ENCODE data around the gene DDX1.

DDX1 gene

DNA sequence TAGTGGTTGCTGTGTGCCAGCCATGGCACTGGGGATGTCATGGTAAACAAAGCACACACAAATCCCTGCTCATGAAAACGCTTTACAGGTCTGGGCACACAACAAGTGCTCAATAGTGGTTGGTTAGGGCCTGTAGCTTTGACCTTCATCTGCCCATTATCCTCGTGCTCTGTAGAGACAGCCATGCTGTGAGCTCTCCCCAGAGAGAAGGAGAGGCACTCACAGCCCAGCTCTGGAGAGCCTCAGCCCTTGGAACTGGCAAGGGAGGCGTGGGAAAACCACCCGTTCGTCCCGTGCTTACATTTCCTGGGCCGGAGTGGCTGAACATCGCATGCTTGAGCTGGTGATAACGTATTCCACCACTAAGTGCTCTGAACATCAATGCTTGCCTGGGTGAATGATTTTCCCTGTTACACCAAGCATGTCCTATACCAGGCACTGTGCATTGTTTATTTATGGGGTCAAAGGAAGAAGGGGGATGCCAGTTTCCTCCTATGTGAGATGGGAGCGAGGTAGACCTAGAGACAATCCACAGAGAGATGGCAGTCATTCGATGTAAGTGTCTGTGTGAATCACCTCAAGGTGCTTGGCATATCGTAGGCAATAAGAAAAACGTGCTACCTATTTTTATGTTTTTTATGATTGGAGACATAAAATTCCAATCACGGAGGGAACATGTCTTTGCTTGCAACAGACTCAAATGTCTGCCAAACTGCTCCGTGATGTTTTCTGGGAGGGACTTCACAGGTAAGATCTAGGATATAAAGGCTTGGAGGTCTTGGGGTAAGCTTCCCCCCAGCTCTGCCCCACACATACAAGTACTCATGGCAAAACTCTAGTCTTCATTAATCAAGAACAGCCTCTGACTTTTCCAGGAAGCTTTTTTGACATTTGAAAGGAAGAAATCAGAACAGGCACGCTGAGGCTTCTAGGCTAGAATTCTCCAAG lies 75.5 kb downstream of the DDX1 start:
- TF ChIP-seq CTCF (IDR thresholded peaks at IDR 0.05): no peak
- H3K27ac ChIP-seq: no peak overlapping the region

DNA sequence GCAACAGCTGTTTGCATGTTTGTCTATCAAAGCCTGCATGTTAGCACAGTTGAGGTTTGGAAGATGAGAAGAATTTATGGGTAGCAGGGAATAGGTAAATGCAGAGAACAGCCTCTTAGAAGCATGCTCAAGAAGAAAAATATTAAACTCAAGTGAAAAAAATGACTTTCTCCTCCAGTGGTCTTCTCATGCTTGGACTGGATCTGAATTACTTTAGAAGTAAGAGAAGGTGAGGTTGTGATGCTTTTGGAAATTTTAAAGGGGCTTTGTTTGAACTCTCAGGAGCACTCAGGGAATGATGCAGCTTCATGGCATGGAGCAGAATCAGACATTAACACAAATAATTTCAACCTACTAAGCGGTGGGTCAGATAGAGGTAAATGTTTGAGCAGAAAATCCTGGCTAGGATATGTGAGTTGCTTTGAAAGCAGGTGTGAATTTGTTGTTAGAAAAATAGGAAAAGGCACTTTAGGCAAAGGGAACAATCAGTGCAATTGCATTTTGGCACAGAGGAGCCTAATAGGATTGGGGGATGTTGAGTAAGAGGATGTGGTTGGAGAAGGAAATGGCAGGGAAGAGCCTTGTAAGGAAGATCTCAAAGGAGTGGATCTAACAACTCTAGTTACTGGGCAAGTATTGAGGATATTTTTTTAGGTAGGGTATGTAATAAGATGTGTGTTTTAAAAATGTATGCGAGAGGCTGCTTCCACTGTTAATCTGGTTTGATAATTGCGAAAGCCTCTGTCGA lies 76.3 kb downstream of the DDX1 start:
- no peak for TF ChIP-seq CTCF (IDR thresholded peaks at IDR 0.05)
- TF ChIP-seq ZFX (IDR thresholded peaks at IDR 0.05; ENCODE audit: borderline replicate concordance): no peak
- no peak overlapping the region for H3K27ac ChIP-seq

DNA sequence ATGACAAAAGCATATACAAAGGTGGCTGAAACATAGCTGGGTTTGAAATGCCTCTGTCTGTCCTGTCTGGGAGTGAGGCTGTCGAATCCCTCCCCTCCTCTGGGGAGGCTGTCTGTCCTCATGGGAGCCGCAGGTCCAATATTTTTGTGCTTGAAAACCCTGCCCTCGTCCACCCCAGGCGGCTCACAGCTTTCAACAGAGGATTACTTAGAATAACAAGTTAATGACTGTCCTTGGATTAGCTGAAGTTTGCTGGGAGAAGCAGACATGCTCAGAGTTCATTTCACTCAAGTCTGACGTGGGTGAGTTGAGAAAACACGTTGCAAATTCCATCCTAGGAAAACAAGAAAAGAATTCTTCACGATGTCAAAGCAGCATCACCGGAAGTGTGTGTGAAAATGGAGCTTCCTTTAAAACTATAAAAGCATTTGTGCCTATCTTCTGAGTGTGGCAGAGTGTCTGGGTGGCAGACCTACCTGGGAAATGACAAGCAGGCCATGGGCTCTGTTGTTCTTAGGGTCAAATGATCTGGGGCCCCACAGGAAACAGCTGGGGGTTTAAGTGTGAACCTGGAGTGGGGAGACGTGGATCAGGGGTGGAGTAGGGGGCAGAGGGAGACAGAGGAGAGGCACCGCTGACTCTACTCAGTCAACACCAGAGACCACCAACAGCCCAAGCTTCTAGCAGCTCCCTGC lies 77.1 kb downstream of the DDX1 start:
- TF ChIP-seq ZFX (IDR thresholded peaks at IDR 0.05; ENCODE audit: borderline replicate concordance) (no peak), CTCF (IDR thresholded peaks at IDR 0.05) (no peak)
- H3K27ac ChIP-seq: no peak overlapping the region

DNA sequence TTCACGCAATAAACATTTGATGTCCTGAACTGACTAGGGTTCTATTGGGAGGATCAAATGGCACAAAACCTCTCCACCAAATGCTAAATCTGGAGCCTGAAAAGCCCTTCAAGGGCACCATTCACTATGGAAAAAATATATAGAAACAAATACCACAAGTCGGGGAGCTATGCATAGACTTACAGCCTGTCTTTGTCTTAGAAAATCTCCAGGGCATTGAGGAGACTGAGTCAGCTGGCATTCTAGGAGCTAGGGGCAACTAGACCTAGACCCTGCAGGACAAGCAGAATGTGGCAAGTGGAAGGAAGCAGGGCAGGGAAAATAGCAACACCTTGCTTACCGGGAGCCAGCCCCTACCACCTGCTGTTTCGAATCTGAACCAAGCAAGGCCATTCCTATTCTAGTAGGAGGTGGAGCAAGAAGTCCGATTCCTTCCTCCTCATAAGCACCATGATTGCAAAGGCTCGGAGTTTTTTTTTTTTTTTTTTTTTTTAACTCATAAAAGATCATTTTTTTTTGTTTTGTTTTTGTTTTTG lies 77.8 kb downstream of the DDX1 start:
- no peak overlapping the region for H3K27ac ChIP-seq
- no peak for TF ChIP-seq ZFX (IDR thresholded peaks at IDR 0.05; ENCODE audit: borderline replicate concordance)
- no peak for TF ChIP-seq CTCF (IDR thresholded peaks at IDR 0.05)

GRCh38 chr2:15670469-15670868 lies 78.8 kb downstream of the DDX1 start:
- no peak for TF ChIP-seq ZFX (IDR thresholded peaks at IDR 0.05; ENCODE audit: borderline replicate concordance)
- TF ChIP-seq CTCF (IDR thresholded peaks at IDR 0.05): no peak
- no peak overlapping the region for H3K27ac ChIP-seq

DNA sequence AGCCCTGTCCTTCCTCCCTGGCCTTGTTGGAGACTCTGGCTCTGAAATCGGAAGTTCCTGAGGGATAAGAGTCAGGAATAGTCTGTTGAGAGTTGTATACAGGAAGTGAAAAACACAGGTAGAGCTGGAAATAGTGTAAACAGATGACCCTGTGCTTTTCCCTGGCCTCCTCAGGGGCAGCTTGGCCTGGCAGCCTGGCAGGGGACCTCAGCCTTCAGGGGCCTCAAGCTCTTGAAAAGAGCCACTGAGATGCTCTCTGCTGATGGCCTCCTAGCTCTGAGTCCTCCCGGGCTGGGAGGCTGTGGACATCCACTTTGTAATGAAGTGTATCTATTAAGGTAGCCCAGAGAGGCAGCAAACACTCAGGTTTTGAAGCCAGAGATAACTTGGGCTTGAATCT lies 79.3 kb downstream of the DDX1 start:
- H3K27ac ChIP-seq: no peak overlapping the region
- TF ChIP-seq ZFX (IDR thresholded peaks at IDR 0.05; ENCODE audit: borderline replicate concordance) (no peak), CTCF (IDR thresholded peaks at IDR 0.05) (no peak)
